ENCODE measurements around the gene NSD1. TPM values are rescaled to one million over a fixed set of nuclear protein-coding genes. Genes with fewer than 3 reads are reported as not detected.

The NSD1 gene
- total RNA-seq, 1 donor from 2014 or later = 111 TPM

DNA sequence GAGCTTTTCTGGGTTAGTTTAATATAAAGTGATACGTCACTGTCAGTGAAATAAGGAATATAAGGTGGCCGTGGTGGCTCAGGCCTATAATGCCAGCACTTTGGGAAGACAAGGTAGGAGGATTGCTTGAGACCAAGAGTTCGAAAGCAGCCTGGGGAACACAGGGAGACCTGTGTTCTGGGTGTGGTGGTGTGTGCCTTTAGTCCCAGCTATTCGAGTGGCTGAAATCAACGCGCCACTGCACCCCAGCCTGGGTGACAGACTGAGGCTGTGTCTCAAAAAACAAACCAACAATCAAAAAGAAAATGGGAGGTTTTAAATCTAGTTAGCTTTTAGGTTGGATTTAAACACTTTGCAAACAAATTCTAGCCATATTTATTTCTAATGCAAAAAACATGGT lies 53.1 kb downstream of the NSD1 start:
- H3K4me1 Mint-ChIP-seq (ENCODE audit: unreplicated experiment) = peaks cover 4% of the 10 kb centered on the region
- TF ChIP-seq, protein P1, sequence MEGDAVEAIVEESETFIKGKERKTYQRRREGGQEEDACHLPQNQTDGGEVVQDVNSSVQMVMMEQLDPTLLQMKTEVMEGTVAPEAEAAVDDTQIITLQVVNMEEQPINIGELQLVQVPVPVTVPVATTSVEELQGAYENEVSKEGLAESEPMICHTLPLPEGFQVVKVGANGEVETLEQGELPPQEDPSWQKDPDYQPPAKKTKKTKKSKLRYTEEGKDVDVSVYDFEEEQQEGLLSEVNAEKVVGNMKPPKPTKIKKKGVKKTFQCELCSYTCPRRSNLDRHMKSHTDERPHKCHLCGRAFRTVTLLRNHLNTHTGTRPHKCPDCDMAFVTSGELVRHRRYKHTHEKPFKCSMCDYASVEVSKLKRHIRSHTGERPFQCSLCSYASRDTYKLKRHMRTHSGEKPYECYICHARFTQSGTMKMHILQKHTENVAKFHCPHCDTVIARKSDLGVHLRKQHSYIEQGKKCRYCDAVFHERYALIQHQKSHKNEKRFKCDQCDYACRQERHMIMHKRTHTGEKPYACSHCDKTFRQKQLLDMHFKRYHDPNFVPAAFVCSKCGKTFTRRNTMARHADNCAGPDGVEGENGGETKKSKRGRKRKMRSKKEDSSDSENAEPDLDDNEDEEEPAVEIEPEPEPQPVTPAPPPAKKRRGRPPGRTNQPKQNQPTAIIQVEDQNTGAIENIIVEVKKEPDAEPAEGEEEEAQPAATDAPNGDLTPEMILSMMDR (IDR thresholded peaks at IDR 0.05; ENCODE audit: unreplicated experiment) = no peak
- H3K27me3 Mint-ChIP-seq (ENCODE audit: unreplicated experiment) = peaks cover 2% of the 10 kb centered on the region
- DNase-seq (ENCODE audit: low spot score) = no peak
- H3K27ac Mint-ChIP-seq (ENCODE audit: unreplicated experiment) = no peak overlapping the region
- no peaks in the 10 kb centered on the region for H3K9me3 Mint-ChIP-seq (ENCODE audit: unreplicated experiment)
- H3K4me3 Mint-ChIP-seq (ENCODE audit: unreplicated experiment) = no peak overlapping the region
- H3K36me3 Mint-ChIP-seq (ENCODE audit: low read depth, unreplicated experiment) = no peaks in the 10 kb centered on the region

DNA sequence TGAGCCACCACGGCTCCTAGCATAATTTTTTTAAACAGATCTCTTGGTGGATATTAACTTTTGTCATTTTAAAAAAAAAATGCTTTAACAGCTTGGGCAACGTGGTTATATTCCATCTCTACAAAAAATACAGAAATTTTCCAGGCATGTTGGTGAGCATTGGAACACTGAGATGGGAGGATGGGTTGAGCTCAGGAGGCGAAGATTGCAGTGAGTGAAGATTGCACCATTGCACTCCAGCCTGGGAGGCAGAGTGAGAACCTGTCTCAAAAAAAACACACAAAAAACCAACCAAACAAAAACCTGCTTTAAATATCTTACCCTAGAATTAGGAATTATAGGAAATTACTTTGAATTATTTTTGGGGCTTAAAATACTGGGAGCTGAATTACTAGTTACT lies 55.2 kb downstream of the NSD1 start:
- TF ChIP-seq, protein P1 (IDR thresholded peaks at IDR 0.05; ENCODE audit: unreplicated experiment) = no peak
- Mint-ChIP-seq H3K4me3 (ENCODE audit: unreplicated experiment) (no peak overlapping the region), H3K36me3 (ENCODE audit: low read depth, unreplicated experiment) (no peaks in the 10 kb centered on the region), H3K9me3 (ENCODE audit: unreplicated experiment) (no peaks in the 10 kb centered on the region), H3K27ac (ENCODE audit: unreplicated experiment) (no peak overlapping the region), H3K27me3 (ENCODE audit: unreplicated experiment) (peaks cover 2% of the 10 kb centered on the region), H3K4me1 (ENCODE audit: unreplicated experiment) (peaks cover 2% of the 10 kb centered on the region)
- DNase-seq (ENCODE audit: low spot score) = no peak

DNA sequence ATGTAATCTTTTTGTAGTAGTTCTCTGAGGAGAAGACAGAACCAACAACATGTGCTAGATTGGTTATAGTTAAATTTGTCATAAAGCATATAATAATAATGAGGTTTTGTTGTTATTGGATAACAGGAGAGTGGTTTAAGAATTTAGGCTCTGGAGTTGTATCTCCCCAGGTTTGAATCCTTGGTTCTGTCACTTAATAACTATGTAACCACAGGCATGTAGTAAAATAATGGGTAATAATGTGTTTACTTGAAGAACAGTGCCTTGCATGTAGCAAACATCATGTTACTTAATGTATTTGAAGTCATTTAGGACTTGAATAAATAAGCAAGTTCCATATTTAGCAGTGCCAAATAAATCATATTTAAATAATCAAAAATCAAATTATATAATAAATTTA lies 55.8 kb downstream of the NSD1 start:
- DNase-seq (ENCODE audit: low spot score) = no peak
- Mint-ChIP-seq H3K27me3 (ENCODE audit: unreplicated experiment) (peaks cover 2% of the 10 kb centered on the region), H3K4me3 (ENCODE audit: unreplicated experiment) (no peak overlapping the region), H3K36me3 (ENCODE audit: low read depth, unreplicated experiment) (no peaks in the 10 kb centered on the region), H3K4me1 (ENCODE audit: unreplicated experiment) (no peaks in the 10 kb centered on the region), H3K27ac (ENCODE audit: unreplicated experiment) (no peak overlapping the region), H3K9me3 (ENCODE audit: unreplicated experiment) (no peaks in the 10 kb centered on the region)
- TF ChIP-seq, protein P1 (IDR thresholded peaks at IDR 0.05; ENCODE audit: unreplicated experiment) = no peak

DNA sequence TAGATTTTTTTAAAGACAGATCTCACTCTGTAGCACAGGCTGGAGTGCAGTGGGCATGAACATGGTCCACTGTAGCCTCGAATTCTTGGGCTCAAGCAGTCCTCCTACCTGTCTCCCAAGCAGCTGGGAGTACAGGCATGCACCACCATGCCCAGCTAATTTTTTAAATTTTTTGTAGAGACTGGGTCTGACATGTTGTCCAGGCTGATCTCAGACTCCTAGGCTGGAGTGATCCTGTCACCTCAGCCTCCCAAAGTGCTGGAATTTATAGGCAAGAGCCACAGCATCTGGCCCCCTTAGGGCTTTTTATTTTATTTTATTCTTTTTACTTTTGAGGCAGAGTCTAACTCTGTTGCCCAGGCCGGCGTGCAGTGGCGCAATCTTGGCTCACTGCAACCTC lies 56.4 kb downstream of the NSD1 start:
- no peak for DNase-seq (ENCODE audit: low spot score)
- no peaks in the 10 kb centered on the region for H3K4me1 Mint-ChIP-seq (ENCODE audit: unreplicated experiment)
- no peaks in the 10 kb centered on the region for H3K36me3 Mint-ChIP-seq (ENCODE audit: low read depth, unreplicated experiment)
- no peak overlapping the region for H3K4me3 Mint-ChIP-seq (ENCODE audit: unreplicated experiment)
- no peak overlapping the region for H3K27ac Mint-ChIP-seq (ENCODE audit: unreplicated experiment)
- TF ChIP-seq, protein P1 (IDR thresholded peaks at IDR 0.05; ENCODE audit: unreplicated experiment) = no peak
- H3K27me3 Mint-ChIP-seq (ENCODE audit: unreplicated experiment) = peaks cover 2% of the 10 kb centered on the region
- H3K9me3 Mint-ChIP-seq (ENCODE audit: unreplicated experiment) = no peaks in the 10 kb centered on the region

DNA sequence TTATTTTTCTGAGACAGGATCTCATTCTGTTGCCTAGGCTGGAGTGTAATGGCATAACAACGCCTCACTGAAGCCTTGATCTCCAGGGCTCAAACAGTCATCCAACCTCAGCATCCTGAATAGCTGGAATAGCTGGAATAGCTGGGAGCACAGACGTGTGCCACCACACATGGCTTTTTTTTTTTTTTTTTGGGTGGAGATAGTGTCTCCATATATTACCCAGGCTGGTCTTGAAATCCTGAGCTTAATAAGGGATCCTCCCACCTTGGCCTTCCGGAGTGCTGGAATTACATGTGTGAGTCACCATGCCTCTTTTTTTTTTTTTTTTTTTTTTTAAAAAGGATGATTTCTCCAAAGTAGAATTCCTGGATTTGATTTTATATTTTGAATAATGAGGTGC lies 60.7 kb downstream of the NSD1 start:
- H3K4me1 Mint-ChIP-seq (ENCODE audit: unreplicated experiment) = no peaks in the 10 kb centered on the region
- no peak for DNase-seq (ENCODE audit: low spot score)
- H3K27me3 Mint-ChIP-seq (ENCODE audit: unreplicated experiment) = no peaks in the 10 kb centered on the region
- no peak overlapping the region for H3K4me3 Mint-ChIP-seq (ENCODE audit: unreplicated experiment)
- TF ChIP-seq, protein P1 (IDR thresholded peaks at IDR 0.05; ENCODE audit: unreplicated experiment) = no peak
- H3K9me3 Mint-ChIP-seq (ENCODE audit: unreplicated experiment) = no peaks in the 10 kb centered on the region
- peaks cover 20% of the 10 kb centered on the region for H3K36me3 Mint-ChIP-seq (ENCODE audit: low read depth, unreplicated experiment)
- H3K27ac Mint-ChIP-seq (ENCODE audit: unreplicated experiment) = no peak overlapping the region

Data from endothelial cell (in vitro differentiated cells).